IMR-90 (cell line): ENCODE results near the gene DYNLT2. TPM values are rescaled to one million over a fixed set of nuclear protein-coding genes. Genes with fewer than 3 reads are reported as not detected.

Experiments
- ATAC-seq: fragments of 200-7000 bp; cut with Tn5 transposase; 2 replicates; pipeline ENCODE4 v1.9.1; 2020; ENCODE audit warnings: low read depth, mild to moderate bottlenecking, moderate library complexity
- BruUV-seq: library from RNA; stranded (reverse); fragments of 400-500 nt; replicated peaks from 2 replicates; lab custom pipeline; 2021; lab: Mats Ljungman, UMichigan
- CTCF ChIA-PET: fragments of 300-600 bp; formaldehyde crosslinking; extraction: SDS; loops from one replicate; lab custom pipeline; 2021; ENCODE audit warnings: antibody characterized with exemption; lab: Yijun Ruan, JAX
- POLR2A ChIA-PET: fragments of 300-600 bp; sonication (Branson Sonifier 250); formaldehyde crosslinking; loops from one replicate; lab custom pipeline; 2022; ENCODE audit warnings: antibody characterized with exemption; ENCODE audit not compliant: unreplicated experiment; lab: Charles Lee
- DNase-seq: peaks from one replicate; pipeline ENCODE4 v3.0.0; 2013
- H2AFZ ChIP-seq: replicated peaks from 2 replicates; pipeline ENCODE3; 2013; ENCODE audit warnings: low read length, mild to moderate bottlenecking; ENCODE audit not compliant: poor library complexity
- H2AK5ac ChIP-seq: 2 replicates; pipeline ENCODE4 v1.6.1; 2013; ENCODE audit warnings: low read depth, low read length, inconsistent platforms
- H2AK9ac ChIP-seq: replicated peaks from 2 replicates; pipeline ENCODE3; 2013; ENCODE audit warnings: mild to moderate bottlenecking, low read depth, low read length, moderate library complexity; ENCODE audit not compliant: poor library complexity
- H2BK120ac ChIP-seq: 2 replicates; pipeline ENCODE4 v1.6.1; 2013; ENCODE audit warnings: low read depth, low read length, inconsistent platforms
- H2BK15ac ChIP-seq: 3 replicates; pipeline ENCODE4 v1.6.1; 2013; ENCODE audit warnings: low read depth, low read length, inconsistent platforms
- H2BK20ac ChIP-seq: 2 replicates; pipeline ENCODE4 v1.6.1; 2013; ENCODE audit warnings: low read depth, mild to moderate bottlenecking, inconsistent platforms, low read length, moderate library complexity
- H2BK5ac ChIP-seq: 2 replicates; pipeline ENCODE4 v1.6.1; 2013; ENCODE audit warnings: mild to moderate bottlenecking, low read depth, low read length, inconsistent platforms; ENCODE audit not compliant: poor library complexity, severe bottlenecking
- H3K14ac ChIP-seq: replicated peaks from 2 replicates; pipeline ENCODE4 v1.6.1; 2013; ENCODE audit warnings: low read depth, low read length, inconsistent platforms
- H3K18ac ChIP-seq: 2 replicates; pipeline ENCODE4 v1.6.1; 2013; ENCODE audit warnings: low read depth, low read length, control low read depth
- H3K23ac ChIP-seq: 2 replicates; pipeline ENCODE4 v1.6.1; 2013; ENCODE audit warnings: low read depth, low read length, inconsistent platforms
- H3K27ac ChIP-seq: 2 replicates; pipeline ENCODE4 v1.5.1; 2013; ENCODE audit warnings: mild to moderate bottlenecking, control low read depth, low read length; ENCODE audit not compliant: insufficient read depth
- H3K27me3 ChIP-seq: 2 replicates; pipeline ENCODE4 v1.6.1; 2013; ENCODE audit warnings: low read length; ENCODE audit not compliant: control insufficient read depth, insufficient read depth
- H3K36me3 ChIP-seq: 2 replicates; pipeline ENCODE4 v1.6.1; 2013; ENCODE audit warnings: low read length, mixed read lengths; ENCODE audit not compliant: control insufficient read depth, insufficient read depth
- H3K4ac ChIP-seq: 2 replicates; pipeline ENCODE4 v1.6.1; 2013; ENCODE audit warnings: low read depth, low read length, inconsistent platforms
- H3K4me1 ChIP-seq: 2 replicates; pipeline ENCODE4 v1.6.1; 2013; ENCODE audit warnings: low read length, mixed read lengths; ENCODE audit not compliant: control insufficient read depth, insufficient read depth
- H3K4me2 ChIP-seq: 2 replicates; pipeline ENCODE4 v1.6.1; 2013; ENCODE audit warnings: low read depth, mild to moderate bottlenecking, control low read depth, low read length, moderate library complexity
- H3K4me3 ChIP-seq: 2 replicates; pipeline ENCODE4 v1.5.1; 2013; ENCODE audit warnings: low read depth, mild to moderate bottlenecking, control low read depth, low read length, moderate library complexity; ENCODE audit not compliant: insufficient read depth
- H3K56ac ChIP-seq: 2 replicates; pipeline ENCODE4 v1.6.1; 2013; ENCODE audit warnings: low read length, inconsistent platforms; ENCODE audit not compliant: insufficient read depth; ENCODE audit errors: extremely low read depth
- H3K79me1 ChIP-seq, 2 experiments: 2 replicates each; pipeline ENCODE4 v1.6.1; 2013; ENCODE audit warnings: low read length in 2 of 2, inconsistent platforms in 1 of 2, low read depth in 1 of 2
- H3K9ac ChIP-seq: 2 replicates; pipeline ENCODE4 v1.6.1; 2013; ENCODE audit warnings: low read depth, low read length, control low read depth
- H3K9me1 ChIP-seq: 2 replicates; pipeline ENCODE4 v1.6.1; 2013; ENCODE audit warnings: low read length, inconsistent platforms; ENCODE audit not compliant: insufficient read depth
- H3K9me3 ChIP-seq: 2 replicates; pipeline ENCODE4 v1.6.1; 2013; ENCODE audit warnings: low read length; ENCODE audit not compliant: control insufficient read depth, insufficient read depth
- H4K20me1 ChIP-seq: 2 replicates; pipeline ENCODE4 v1.6.1; 2013; ENCODE audit warnings: low read length, inconsistent platforms; ENCODE audit not compliant: insufficient read depth
- H4K5ac ChIP-seq: 2 replicates; pipeline ENCODE4 v1.6.1; 2013; ENCODE audit warnings: mild to moderate bottlenecking, low read depth, low read length, control low read depth
- H4K8ac ChIP-seq, 2 experiments: 2 replicates each; pipeline ENCODE4 v1.6.1; 2013; ENCODE audit warnings: low read depth in 2 of 2, low read length in 2 of 2, control low read depth in 1 of 2, inconsistent platforms in 1 of 2
- H4K91ac ChIP-seq: 2 replicates; pipeline ENCODE4 v1.6.1; 2013; ENCODE audit warnings: low read depth, low read length, inconsistent platforms; ENCODE audit not compliant: insufficient read depth
- BHLHE40 ChIP-seq: fragments of 150-350 bp; IDR thresholded peaks from 2 replicates; pipeline ENCODE4 v1.6.1; 2016; ENCODE audit warnings: mild to moderate bottlenecking, low read depth, low read length
- CEBPB ChIP-seq: IDR thresholded peaks from 2 replicates; pipeline ENCODE4 v1.6.1; 2012; ENCODE audit warnings: low read depth, low read length, improper control_type of control experiment
- CHD1 ChIP-seq: IDR thresholded peaks from 2 replicates; pipeline ENCODE4 v1.6.1; 2012; ENCODE audit warnings: low read depth, low read length, improper control_type of control experiment
- MAZ ChIP-seq: IDR thresholded peaks from 2 replicates; pipeline ENCODE4 v1.6.1; 2012; ENCODE audit warnings: low read depth, mild to moderate bottlenecking, low read length, improper control_type of control experiment, moderate library complexity, borderline replicate concordance
- POLR2A ChIP-seq: IDR thresholded peaks from 2 replicates; pipeline ENCODE4 v1.6.1; 2012; ENCODE audit warnings: mild to moderate bottlenecking, low read depth, low read length
- RAD21 ChIP-seq: IDR thresholded peaks from 2 replicates; pipeline ENCODE4 v1.6.1; 2012; ENCODE audit warnings: low read length, improper control_type of control experiment
- SMC3 ChIP-seq: fragments of 150-350 bp; IDR thresholded peaks from 2 replicates; pipeline ENCODE4 v1.6.1; 2016; ENCODE audit warnings: low read depth, mild to moderate bottlenecking, antibody characterized with exemption, low read length, moderate library complexity
- WGBS, 2 experiments: methylation state at CpG; one replicate each; pipeline versions ENCODE4 v1.1.5 to v1.1.7; 2013; ENCODE audit warnings: missing lambda C conversion rate in 2 of 2; ENCODE audit not compliant: insufficient read length in 1 of 2; ENCODE audit errors: extremely low coverage in 2 of 2; 5-methylcytosine and 5-hydroxymethylcytosine counted together
- dilution Hi-C: fragments of 300-500 bp; cut with HindIII; formaldehyde crosslinking; loops from one replicate; pipeline ENCODE4 v1.14.3; 2018; ENCODE audit warnings: low sequenced_read_pairs; ENCODE audit not compliant: unreplicated experiment
- in situ Hi-C: fragments of 300-500 bp; cut with MboI; formaldehyde crosslinking; loops from 3 replicates; pipeline ENCODE4 v1.14.3; 2019; ENCODE audit warnings: low sequenced_read_pairs, inconsistent platforms, mixed read lengths
- intact Hi-C: fragments of 100-400 bp; cut with micrococcal nuclease; formaldehyde crosslinking; loops from 2 replicates; pipeline ENCODE4 v1.10.0; 2022
- polyA plus RNA-seq, 3 experiments: library from polyadenylated mRNA; depleted of rRNA; stranded (reverse); fragments of >200 nt; gene quantifications; 2 replicates each; pipeline ENCODE4 v1.2.3, GENCODE V29; 2012; ENCODE audit warnings: low replicate concordance in 1 of 3
- total RNA-seq: library from RNA; depleted of rRNA; stranded (reverse); fragments of >200 nt; gene quantifications from 2 replicates; pipeline ENCODE4 v1.2.3, GENCODE V29; 2012
- TF ChIP-seq, protein P1 (sequence below): fragments of 150-350 bp; IDR thresholded peaks from 2 replicates; pipeline ENCODE4 v1.6.1; 2016; ENCODE audit warnings: low read depth, mild to moderate bottlenecking, low read length, moderate library complexity, borderline replicate concordance

Gene DYNLT2
- total and polyA plus RNA-seq, 2 of the 4 experiments (the other 2 are of a cell fraction) = 0.36 to 0.44 TPM

DNA sequence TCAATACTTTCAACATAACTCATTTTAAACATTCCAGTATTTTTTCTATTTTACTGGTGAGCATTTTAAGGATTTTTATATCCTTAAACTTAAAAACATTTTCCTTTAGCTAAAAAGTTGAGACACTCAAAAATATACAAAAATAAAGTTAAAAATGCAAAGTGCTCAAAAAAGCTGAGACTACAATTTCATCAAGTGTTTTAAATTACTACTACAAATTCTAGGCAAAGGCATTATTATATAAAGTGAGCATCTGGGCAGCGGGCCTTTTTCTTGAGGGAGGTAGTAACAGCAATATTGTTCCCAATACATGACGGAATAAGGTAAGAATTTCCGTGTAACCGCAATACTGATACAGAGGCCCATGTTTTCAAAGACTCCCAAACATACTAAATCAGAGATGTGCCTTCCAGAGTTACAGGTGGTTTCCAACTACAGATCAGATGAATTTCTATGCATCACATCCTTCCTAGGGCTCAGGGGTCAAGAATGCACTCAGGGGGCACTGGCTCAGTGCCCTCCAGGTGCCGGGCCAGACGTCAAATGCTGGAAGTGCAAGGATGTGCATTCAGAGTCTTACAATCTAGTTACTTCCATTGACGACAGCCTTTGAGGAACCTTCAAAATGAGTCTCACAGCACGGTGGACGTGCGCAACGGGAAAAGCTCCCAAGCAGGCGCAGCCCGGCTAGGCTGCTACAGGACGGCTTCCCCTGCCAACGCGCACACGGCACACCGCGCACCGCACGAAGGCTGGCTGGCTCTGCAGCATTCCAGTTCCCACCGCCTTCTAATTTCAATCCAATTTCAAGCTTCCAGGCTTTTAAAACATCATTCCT lies 28.8 kb downstream of the DYNLT2 start:
- in situ Hi-C loops (no loop called here), intact Hi-C loops (loop anchor here (1.0 to 5.0 kb wide), 6 partner anchors 18 to 810 kb away; partner anchors contain the start of genes DYNLT2, ERMARD and FAM120B), dilution Hi-C loops (no loop called here)
- Histone ChIP-seq H3K14ac (peak overlapping the region; percentile 65), H3K18ac (peak overlapping the region; percentile 63), H2BK15ac (no peak overlapping the region), H3K4ac (peak overlapping the region; percentile 7), H2BK20ac (no peak overlapping the region), H3K4me3 (peak overlapping the region; percentile 93), H2AK5ac (no peak overlapping the region), H3K27me3 (no peaks in the 10 kb centered on the region), H4K91ac (peak overlapping the region; percentile 44), H3K4me1 (peaks cover 4% of the 10 kb centered on the region; the same call in 1 of the 2 replicates), H2BK120ac (peak overlapping the region; percentile 16; the same call in 1 of the 2 replicates), H3K79me1 (peaks cover 14 to 31% of the 10 kb centered on the region in 2 experiments), H3K23ac (peak overlapping the region; percentile 83), H3K9ac (peak overlapping the region; percentile 59), H3K9me3 (no peaks in the 10 kb centered on the region), H2AK9ac (no peak overlapping the region), H4K5ac (no peak overlapping the region; the same call in 1 of the 2 replicates), H4K8ac (peak overlapping the region in 1 of 2 experiments; percentile 6; a peak in 1 of 4 replicates), H3K27ac (peak overlapping the region; percentile 44), H4K20me1 (peaks cover 13% of the 10 kb centered on the region), H3K9me1 (peaks cover 2% of the 10 kb centered on the region; the same call in 1 of the 2 replicates), H2AFZ (peak overlapping the region; percentile 80), H2BK5ac (peak overlapping the region; percentile 74), H3K56ac (peak overlapping the region; percentile 76; the same call in 1 of the 2 replicates), H3K4me2 (peak overlapping the region; percentile 97), H3K36me3 (peaks cover 3% of the 10 kb centered on the region)
- DNase-seq (peak; percentile 88), ATAC-seq (0 out of 2 replicates have a peak, but pooled peaks have one; percentile 8)
- TSS peak; percentile 54 for BruUV-seq
- ChIA-PET CTCF (no interaction called here), POLR2A (no interaction called here)
- 3% methylated on average over 13 of the region's 22 CpGs; no CpG with 5 or more reads in 1 of the 2 experiments for WGBS, 2 experiments
- TF ChIP-seq BHLHE40 (no peak), SMC3 (no peak), CHD1 (0 out of 2 replicates have a peak, but pooled peaks have one; percentile 94), CEBPB (no peak), RAD21 (no peak), MAZ (no peak), POLR2A (peak; percentile 51; the same call in 1 of the 2 replicates)
- TF ChIP-seq, protein P1, sequence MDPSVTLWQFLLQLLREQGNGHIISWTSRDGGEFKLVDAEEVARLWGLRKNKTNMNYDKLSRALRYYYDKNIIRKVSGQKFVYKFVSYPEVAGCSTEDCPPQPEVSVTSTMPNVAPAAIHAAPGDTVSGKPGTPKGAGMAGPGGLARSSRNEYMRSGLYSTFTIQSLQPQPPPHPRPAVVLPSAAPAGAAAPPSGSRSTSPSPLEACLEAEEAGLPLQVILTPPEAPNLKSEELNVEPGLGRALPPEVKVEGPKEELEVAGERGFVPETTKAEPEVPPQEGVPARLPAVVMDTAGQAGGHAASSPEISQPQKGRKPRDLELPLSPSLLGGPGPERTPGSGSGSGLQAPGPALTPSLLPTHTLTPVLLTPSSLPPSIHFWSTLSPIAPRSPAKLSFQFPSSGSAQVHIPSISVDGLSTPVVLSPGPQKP = no peak
